ENCODE results near the gene CEP43.

Gene CEP43

DNA sequence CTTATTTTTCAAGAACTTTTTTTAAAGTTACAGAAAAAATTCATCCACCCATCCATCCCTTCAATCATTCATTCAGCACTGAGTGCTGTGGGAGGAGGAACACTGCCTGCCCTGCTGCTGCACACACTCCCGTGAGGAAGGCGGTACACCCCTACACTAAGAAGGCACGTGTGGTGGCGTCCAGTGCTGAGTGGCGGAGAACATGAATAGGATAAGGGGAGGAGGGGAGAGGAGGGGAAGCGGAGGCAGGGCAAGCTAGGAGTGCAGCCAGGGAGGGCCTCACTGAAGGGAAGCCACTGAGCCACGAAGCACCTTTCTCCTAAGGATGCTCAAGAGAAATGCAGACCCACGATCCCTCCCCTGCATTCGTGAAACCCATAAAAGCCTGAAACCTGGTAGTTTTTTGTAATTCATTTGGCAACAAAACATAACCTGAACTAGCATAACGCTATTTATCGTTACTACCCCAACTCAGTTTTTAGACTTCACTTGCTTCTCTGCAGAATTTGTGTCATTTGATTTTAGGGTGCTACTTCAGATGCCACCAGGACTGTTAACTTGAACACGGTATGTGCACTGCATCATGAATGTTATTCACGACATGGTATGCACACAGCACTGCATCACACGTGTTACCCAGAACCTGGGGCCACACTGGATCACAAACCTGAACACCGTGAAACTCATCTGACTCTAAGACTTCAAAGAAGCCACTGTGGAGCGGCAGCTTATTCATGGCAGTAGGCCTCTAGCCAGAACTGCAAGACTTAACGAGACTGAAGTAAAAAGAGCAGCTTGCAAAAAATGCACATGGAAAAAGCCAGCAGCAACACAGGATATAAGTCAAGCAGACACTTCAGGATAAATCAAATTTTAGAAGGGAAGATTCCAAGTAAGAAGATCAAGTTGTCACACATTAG lies 46.4 kb upstream of the CEP43 start:
- TF ChIP-seq, protein P1, sequence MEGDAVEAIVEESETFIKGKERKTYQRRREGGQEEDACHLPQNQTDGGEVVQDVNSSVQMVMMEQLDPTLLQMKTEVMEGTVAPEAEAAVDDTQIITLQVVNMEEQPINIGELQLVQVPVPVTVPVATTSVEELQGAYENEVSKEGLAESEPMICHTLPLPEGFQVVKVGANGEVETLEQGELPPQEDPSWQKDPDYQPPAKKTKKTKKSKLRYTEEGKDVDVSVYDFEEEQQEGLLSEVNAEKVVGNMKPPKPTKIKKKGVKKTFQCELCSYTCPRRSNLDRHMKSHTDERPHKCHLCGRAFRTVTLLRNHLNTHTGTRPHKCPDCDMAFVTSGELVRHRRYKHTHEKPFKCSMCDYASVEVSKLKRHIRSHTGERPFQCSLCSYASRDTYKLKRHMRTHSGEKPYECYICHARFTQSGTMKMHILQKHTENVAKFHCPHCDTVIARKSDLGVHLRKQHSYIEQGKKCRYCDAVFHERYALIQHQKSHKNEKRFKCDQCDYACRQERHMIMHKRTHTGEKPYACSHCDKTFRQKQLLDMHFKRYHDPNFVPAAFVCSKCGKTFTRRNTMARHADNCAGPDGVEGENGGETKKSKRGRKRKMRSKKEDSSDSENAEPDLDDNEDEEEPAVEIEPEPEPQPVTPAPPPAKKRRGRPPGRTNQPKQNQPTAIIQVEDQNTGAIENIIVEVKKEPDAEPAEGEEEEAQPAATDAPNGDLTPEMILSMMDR (conservative IDR thresholded peaks at IDR 0.05): no peak
- no peak overlapping the region for H3K27ac ChIP-seq

- TF ChIP-seq, protein P1 (conservative IDR thresholded peaks at IDR 0.05): no peak
- no peak overlapping the region for H3K27ac ChIP-seq
Observed at GRCh38 chr6:166954118-166954713, 45.0 kb upstream of the CEP43 start.

- TF ChIP-seq, protein P1 (conservative IDR thresholded peaks at IDR 0.05): no peak
- peak overlapping the region; percentile 65 for H3K27ac ChIP-seq
Observed at GRCh38 chr6:166955121-166955864, 43.9 kb upstream of the CEP43 start.

DNA sequence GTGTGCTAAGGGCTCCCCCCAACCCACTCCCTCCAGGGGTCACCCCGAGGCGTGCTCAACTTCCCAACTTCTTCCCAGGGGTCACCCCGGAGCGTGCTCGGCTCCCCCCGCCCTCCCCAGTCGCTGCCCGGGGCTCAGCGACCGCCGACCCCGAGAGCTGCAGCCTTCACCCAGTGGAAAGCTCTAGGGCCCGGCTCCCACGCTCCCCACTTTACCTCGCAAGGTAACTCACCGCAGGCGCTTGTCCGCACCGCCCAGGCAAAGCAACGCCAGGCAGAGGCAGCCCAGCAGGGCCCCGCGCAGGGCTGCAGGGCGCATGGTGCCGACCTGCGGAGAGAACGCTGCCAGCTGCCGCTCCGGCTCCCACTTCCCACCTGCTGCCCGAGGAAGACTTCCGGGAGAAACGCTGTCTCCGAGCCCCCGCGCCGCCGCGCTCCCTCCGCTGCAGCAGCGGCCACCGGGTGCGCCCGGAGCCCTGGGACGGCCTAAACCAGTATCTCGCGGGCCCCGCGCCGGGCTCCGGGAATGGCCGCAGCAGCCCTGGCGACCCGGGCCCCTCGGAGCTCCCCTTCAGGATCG lies 43.2 kb upstream of the CEP43 start:
- H3K27ac ChIP-seq: peak overlapping the region; percentile 65
- TF ChIP-seq, protein P1 (conservative IDR thresholded peaks at IDR 0.05): no peak

DNA sequence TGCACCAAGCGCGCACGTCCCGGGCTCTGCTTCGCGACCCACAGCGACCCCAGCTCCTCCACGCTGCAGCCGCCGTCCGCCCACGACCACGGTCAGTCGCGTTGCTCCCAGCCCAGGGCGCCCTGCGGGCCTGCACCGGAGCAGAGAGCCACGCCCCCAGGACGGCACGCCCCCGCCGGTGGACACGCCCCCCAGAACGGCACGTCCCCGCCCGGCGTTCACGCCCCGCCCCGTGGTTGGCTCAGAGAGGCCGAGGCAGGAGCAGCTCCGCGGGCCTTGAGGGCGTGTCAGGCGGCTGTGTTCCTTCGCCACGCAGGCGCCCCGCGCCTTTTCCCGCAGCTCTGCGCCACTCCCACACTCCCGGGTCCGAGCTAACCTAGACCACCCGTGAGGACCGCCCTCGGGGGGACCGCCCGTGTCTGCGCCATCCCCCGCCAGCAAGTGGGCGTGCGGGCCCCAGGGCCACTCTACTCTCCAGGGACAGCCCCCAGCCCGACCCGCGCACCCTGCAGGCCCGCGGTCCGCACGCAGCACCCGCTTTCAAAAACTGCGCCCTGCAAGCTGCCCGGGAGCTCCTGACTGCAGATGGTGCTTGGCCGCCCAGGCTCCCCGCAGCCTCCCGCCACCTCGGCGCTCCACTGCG lies 42.6 kb upstream of the CEP43 start, which contains the start of gene RNASET2:
RNASET2 (minus strand) TSS at position 107 of the 643 bp plus-strand sequence. CDS start 368 bp downstream, outside the sequence.
- TF ChIP-seq, protein P1 (conservative IDR thresholded peaks at IDR 0.05): no peak
- peak within 1 kb of the TSS; percentile 65 for H3K27ac ChIP-seq

DNA sequence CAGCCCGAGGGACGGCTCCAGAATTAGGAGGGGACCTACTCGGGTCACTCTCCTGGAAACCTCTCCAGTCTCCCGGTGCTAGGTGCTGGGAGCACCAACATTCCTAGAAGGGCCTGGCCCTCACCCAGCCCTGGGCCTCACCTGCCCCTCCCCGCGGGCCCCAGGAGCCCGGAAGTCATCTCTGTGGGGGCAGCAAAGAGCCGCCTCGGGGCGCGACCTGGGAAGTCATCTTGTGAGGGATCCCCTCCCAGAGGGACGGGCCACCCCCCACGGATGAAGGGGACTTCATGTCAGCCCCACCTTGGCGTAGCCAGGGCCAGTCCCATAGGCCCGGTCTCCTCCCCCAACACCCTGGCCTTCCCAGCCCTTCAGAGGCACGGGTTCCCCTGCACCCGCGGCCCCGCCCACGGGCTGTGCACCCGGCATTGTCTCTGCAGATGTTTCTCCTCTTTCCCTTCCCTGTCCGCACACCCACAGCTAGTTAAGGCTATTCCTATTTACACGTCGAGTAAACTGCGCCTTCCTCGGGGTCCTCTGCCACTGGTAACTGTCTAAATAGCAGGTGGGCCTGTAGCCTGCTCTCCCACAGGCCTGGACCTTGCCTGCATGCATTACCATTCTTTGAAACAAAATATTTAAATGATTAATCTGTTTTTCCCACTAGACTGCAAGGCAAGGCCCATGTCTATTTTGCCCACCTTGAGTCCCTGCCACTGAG lies 42.0 kb upstream of the CEP43 start:
- peak overlapping the region; percentile 65 for H3K27ac ChIP-seq
- TF ChIP-seq, protein P1 (conservative IDR thresholded peaks at IDR 0.05): no peak
